ENCODE data around the gene NR3C2. TPM values are rescaled to one million over a fixed set of nuclear protein-coding genes. Genes with fewer than 3 reads are reported as not detected.

The NR3C2 gene
- polyA plus RNA-seq, 1 of the 3 experiments (the other 2 are of a cell fraction), result 0.02 TPM

DNA sequence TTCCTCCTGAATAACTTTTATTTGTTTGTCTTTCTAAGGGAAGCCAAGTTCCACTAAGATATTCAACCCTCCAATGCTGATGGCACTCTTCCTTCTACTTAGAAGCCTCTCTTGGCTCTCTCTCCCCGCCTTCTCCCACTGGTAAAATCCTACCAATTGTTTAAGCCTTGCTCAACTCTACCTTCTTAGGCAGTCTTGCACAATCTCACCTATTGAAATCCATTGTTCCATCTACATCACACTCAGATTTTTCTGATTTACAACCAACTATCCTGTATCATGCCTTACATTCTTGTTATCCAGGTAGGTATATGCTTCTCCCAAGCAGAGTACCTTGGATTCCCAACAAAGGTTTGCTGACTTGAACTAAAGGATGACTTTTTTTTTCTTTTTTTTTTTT is 69.1 kb downstream of the NR3C2 start:
- Histone ChIP-seq H3K4me3 (ENCODE audit: low read depth in 2 of 2, low read length in 1 of 2) (no peak overlapping the region), H2AFZ (ENCODE audit: low read depth) (no peak overlapping the region), H3K9me3 (no peaks in the 10 kb centered on the region), H3K4me2 (no peak overlapping the region), H3K36me3 (replicated peaks in 1 of 2; ENCODE audit: control insufficient read depth in 1 of 2, insufficient read depth in 2 of 2, low read length in 1 of 2) (no peaks in the 10 kb centered on the region), H3K27me3 (ENCODE audit: insufficient read depth) (no peaks in the 10 kb centered on the region; the same call in 1 of the 2 replicates), H3K79me2 (ENCODE audit: insufficient read depth) (no peaks in the 10 kb centered on the region), H4K20me1 (ENCODE audit: insufficient read depth) (no peaks in the 10 kb centered on the region), H3K9ac (no peak overlapping the region), H3K9me2 (no peaks in the 10 kb centered on the region), H3K27ac (ENCODE audit: low read depth in 2 of 2, low read length in 1 of 2) (no peak overlapping the region), H3K4me1 (ENCODE audit: control insufficient read depth in 1 of 2, insufficient read depth in 2 of 2, low read depth in 1 of 2, low read length in 1 of 2) (no peaks in the 10 kb centered on the region), H3F3A (replicated peaks; ENCODE audit: insufficient read depth) (no peaks in the 10 kb centered on the region)
- TF ChIP-seq, protein P1, sequence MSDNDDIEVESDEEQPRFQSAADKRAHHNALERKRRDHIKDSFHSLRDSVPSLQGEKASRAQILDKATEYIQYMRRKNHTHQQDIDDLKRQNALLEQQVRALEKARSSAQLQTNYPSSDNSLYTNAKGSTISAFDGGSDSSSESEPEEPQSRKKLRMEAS (IDR thresholded peaks at IDR 0.05; ENCODE audit: low read depth), result no peak
- TF ChIP-seq EP300 (IDR thresholded peaks at IDR 0.05; ENCODE audit: borderline replicate concordance in 1 of 2, low read depth in 1 of 2, low read length in 1 of 2) (no peak), RCOR1 (IDR thresholded peaks at IDR 0.05; ENCODE audit: low read length) (no peak), MEF2A (IDR thresholded peaks at IDR 0.05; ENCODE audit: borderline replicate concordance, low read depth) (no peak), CHD2 (IDR thresholded peaks at IDR 0.05; ENCODE audit: low read length, partially characterized antibody) (no peak), TEAD4 (IDR thresholded peaks at IDR 0.05; ENCODE audit: borderline replicate concordance, insufficient read depth) (no peak), FOSL2 (IDR thresholded peaks at IDR 0.05; ENCODE audit: borderline replicate concordance, low read depth) (no peak), EZH2phosphoT487 (IDR thresholded peaks at IDR 0.05; ENCODE audit: borderline replicate concordance, low read depth) (no peak), TAF1 (IDR thresholded peaks at IDR 0.05; ENCODE audit: borderline replicate concordance, low read depth, low read length) (no peak), RAD21 (IDR thresholded peaks at IDR 0.05; ENCODE audit: low read length) (no peak), SIN3A (IDR thresholded peaks at IDR 0.05; ENCODE audit: borderline replicate concordance, low read depth, low read length) (no peak), GATA2 (CRISPR knock-in tag; IDR thresholded peaks at IDR 0.05) (no peak), FOXJ3 (CRISPR knock-in tag; IDR thresholded peaks at IDR 0.05) (no peak), FOXM1 (IDR thresholded peaks at IDR 0.05; ENCODE audit: low read depth) (no peak), GABPA (IDR thresholded peaks at IDR 0.05; ENCODE audit: low read depth) (no peak)
- TF ChIP-seq, protein P2, sequence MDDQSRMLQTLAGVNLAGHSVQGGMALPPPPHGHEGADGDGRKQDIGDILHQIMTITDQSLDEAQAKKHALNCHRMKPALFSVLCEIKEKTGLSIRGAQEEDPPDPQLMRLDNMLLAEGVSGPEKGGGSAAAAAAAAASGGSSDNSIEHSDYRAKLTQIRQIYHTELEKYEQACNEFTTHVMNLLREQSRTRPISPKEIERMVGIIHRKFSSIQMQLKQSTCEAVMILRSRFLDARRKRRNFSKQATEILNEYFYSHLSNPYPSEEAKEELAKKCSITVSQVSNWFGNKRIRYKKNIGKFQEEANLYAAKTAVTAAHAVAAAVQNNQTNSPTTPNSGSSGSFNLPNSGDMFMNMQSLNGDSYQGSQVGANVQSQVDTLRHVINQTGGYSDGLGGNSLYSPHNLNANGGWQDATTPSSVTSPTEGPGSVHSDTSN (IDR thresholded peaks at IDR 0.05), result no peak
- TF ChIP-seq, protein P3, sequence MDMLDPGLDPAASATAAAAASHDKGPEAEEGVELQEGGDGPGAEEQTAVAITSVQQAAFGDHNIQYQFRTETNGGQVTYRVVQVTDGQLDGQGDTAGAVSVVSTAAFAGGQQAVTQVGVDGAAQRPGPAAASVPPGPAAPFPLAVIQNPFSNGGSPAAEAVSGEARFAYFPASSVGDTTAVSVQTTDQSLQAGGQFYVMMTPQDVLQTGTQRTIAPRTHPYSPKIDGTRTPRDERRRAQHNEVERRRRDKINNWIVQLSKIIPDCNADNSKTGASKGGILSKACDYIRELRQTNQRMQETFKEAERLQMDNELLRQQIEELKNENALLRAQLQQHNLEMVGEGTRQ (IDR thresholded peaks at IDR 0.05; ENCODE audit: borderline replicate concordance, low read depth, low read length), result no peak
- TF ChIP-seq, protein P4, sequence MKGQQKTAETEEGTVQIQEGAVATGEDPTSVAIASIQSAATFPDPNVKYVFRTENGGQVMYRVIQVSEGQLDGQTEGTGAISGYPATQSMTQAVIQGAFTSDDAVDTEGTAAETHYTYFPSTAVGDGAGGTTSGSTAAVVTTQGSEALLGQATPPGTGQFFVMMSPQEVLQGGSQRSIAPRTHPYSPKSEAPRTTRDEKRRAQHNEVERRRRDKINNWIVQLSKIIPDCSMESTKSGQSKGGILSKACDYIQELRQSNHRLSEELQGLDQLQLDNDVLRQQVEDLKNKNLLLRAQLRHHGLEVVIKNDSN (IDR thresholded peaks at IDR 0.05; ENCODE audit: borderline replicate concordance, low read depth), result no peak
- TF ChIP-seq, protein P5, sequence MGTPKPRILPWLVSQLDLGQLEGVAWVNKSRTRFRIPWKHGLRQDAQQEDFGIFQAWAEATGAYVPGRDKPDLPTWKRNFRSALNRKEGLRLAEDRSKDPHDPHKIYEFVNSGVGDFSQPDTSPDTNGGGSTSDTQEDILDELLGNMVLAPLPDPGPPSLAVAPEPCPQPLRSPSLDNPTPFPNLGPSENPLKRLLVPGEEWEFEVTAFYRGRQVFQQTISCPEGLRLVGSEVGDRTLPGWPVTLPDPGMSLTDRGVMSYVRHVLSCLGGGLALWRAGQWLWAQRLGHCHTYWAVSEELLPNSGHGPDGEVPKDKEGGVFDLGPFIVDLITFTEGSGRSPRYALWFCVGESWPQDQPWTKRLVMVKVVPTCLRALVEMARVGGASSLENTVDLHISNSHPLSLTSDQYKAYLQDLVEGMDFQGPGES (IDR thresholded peaks at IDR 0.05; ENCODE audit: low read depth, low read length), result no peak
- ChIA-PET CTCF (no interaction called here), POLR2A (interaction anchor here (0.7 kb wide), 1 partner anchor 31 kb away, joined by 6 read pairs; no protein-coding TSS in a partner anchor)
- no peak for DNase-seq
- WGBS (ENCODE audit: low lambda C conversion rate), result 20% methylated on average over 1 of the region's 1 CpG

Measured in SK-N-SH (cell line).